H1 (cell line): ENCODE measurements around the gene KPNA4.

ENCODE experiments used
- CHD2 ChIP-seq: IDR thresholded peaks from 2 replicates; pipeline ENCODE4 v1.6.1; 2012; ENCODE audit warnings: low read length, improper control_type of control experiment
- CTCF ChIP-seq, 3 experiments: IDR thresholded peaks; 1 replicate in 2 of 3; 2 replicates in 1 of 3; pipeline versions ENCODE4 v1.5.1 to v1.6.1; 2011; ENCODE audit warnings: low read length in 3 of 3, mild to moderate bottlenecking in 3 of 3, inconsistent platforms in 2 of 3, low read depth in 1 of 3, moderate library complexity in 1 of 3; ENCODE audit not compliant: insufficient read depth in 1 of 3; ENCODE audit errors: control extremely low read depth in 1 of 3
- EGR1 ChIP-seq: IDR thresholded peaks from 2 replicates; pipeline ENCODE4 v1.6.1; 2011; ENCODE audit warnings: low read depth, low read length, borderline replicate concordance
- EP300 ChIP-seq, 2 experiments: IDR thresholded peaks; 1 replicate in 1 of 2; 2 replicates in 1 of 2; pipeline ENCODE4 v1.6.1; 2011 to 2012; ENCODE audit warnings: low read depth in 2 of 2, low read length in 2 of 2, mild to moderate bottlenecking in 2 of 2, borderline replicate concordance in 1 of 2, inconsistent platforms in 1 of 2, moderate library complexity in 1 of 2
- EZH2 ChIP-seq: fragments of 200-600 bp; sonication (generic); IDR thresholded peaks from 2 replicates; pipeline ENCODE4 v1.7.1; 2012; ENCODE audit warnings: low read depth, mild to moderate bottlenecking, moderate library complexity, low read length, inconsistent platforms; ENCODE audit not compliant: severe bottlenecking
- GTF2F1 ChIP-seq: IDR thresholded peaks from 2 replicates; pipeline ENCODE4 v1.6.1; 2012; ENCODE audit warnings: low read depth, low read length, improper control_type of control experiment, borderline replicate concordance
- KDM4A ChIP-seq: IDR thresholded peaks from one replicate; pipeline ENCODE4 v1.7.1; 2012; ENCODE audit warnings: low read depth, mild to moderate bottlenecking, moderate library complexity, low read length, inconsistent platforms; ENCODE audit not compliant: severe bottlenecking
- MAFK ChIP-seq: IDR thresholded peaks from 2 replicates; pipeline ENCODE4 v1.6.1; 2012; ENCODE audit warnings: low read depth, mild to moderate bottlenecking, improper control_type of control experiment, low read length
- POLR2A ChIP-seq, 2 experiments: IDR thresholded peaks; 1 replicate in 1 of 2; 2 replicates in 1 of 2; pipeline ENCODE4 v1.6.1; 2011; ENCODE audit warnings: low read depth in 2 of 2, low read length in 2 of 2, mild to moderate bottlenecking in 2 of 2; ENCODE audit errors: control extremely low read depth in 1 of 2
- SIN3A ChIP-seq, 2 experiments: IDR thresholded peaks in 1 of 2; conservative IDR thresholded peaks in 1 of 2; 2 replicates each; pipeline ENCODE4 v1.6.1; 2011 to 2012; ENCODE audit warnings: low read length in 2 of 2, improper control_type of control experiment in 1 of 2, low read depth in 1 of 2, mild to moderate bottlenecking in 1 of 2
- SP1 ChIP-seq: IDR thresholded peaks from 2 replicates; pipeline ENCODE4 v1.6.1; 2011; ENCODE audit warnings: low read depth, low read length
- SUZ12 ChIP-seq: fragments of 200-600 bp; sonication (generic); IDR thresholded peaks from 2 replicates; pipeline ENCODE4 v1.6.1; 2012; ENCODE audit warnings: mild to moderate bottlenecking, inconsistent platforms, low read length, moderate library complexity, mixed read lengths
- TEAD4 ChIP-seq: IDR thresholded peaks from 2 replicates; pipeline ENCODE4 v1.6.1; 2012; ENCODE audit warnings: low read depth, low read length, inconsistent platforms, mixed read lengths
- TF ChIP-seq, protein P1 (sequence below): IDR thresholded peaks from 2 replicates; pipeline ENCODE4 v1.6.1; 2012; ENCODE audit warnings: inconsistent platforms

DNA sequence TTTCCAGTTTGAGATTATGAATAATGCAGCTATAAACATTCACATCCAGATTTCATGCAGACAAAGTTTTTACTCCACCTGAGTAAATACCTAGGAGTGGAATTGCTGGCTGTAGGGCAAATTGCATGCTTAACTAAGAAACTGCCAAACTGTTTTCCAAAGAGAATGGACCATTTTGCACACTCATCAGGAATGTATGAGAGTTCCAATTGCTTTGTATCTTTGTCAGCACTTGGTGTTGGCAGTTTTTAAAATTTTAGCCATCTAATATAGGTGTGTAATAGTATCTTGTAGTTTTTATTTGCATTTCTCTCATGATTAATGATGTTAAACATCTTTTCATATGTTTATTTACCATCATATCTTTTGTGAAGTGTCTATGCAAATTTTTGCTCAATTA is 75.2 kb downstream of the KPNA4 start:
- TF ChIP-seq TEAD4 (no peak), EZH2 (no peak), GTF2F1 (no peak), EGR1 (no peak), CTCF (IDR thresholded peaks at IDR 0.05; ENCODE audit: control extremely low read depth in 1 of 3, insufficient read depth in 1 of 3, low read depth in 1 of 3, low read length in 3 of 3) (no peak), MAFK (no peak), SUZ12 (no peak), POLR2A (IDR thresholded peaks at IDR 0.05; ENCODE audit: control extremely low read depth in 1 of 2, low read depth in 2 of 2, low read length in 2 of 2) (no peak), EP300 (IDR thresholded peaks at IDR 0.05; ENCODE audit: borderline replicate concordance in 1 of 2, low read depth in 2 of 2, low read length in 2 of 2) (no peak), SP1 (no peak), SIN3A (conservative IDR thresholded peaks at IDR 0.05 in 1 of 2, IDR thresholded peaks at IDR 0.05 in 1 of 2; ENCODE audit: low read depth in 1 of 2, low read length in 2 of 2) (no peak), KDM4A (no peak), CHD2 (no peak)
- TF ChIP-seq, protein P1, sequence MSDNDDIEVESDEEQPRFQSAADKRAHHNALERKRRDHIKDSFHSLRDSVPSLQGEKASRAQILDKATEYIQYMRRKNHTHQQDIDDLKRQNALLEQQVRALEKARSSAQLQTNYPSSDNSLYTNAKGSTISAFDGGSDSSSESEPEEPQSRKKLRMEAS, result no peak
